Liver (tissue), 3 donors: ENCODE results near the gene CDC6.

ENCODE experiments used
- EGR1 ChIP-seq, 2 donors: IDR thresholded peaks; 2 replicates each; pipeline ENCODE4 v1.6.1; 2016 to 2018; ENCODE audit warnings: antibody characterized with exemption in 2 of 2, low read depth in 2 of 2
- FOXA1 ChIP-seq: IDR thresholded peaks from 2 replicates; pipeline ENCODE4 v1.6.1; 2016; ENCODE audit warnings: antibody characterized with exemption
- GABPA ChIP-seq, 2 donors: IDR thresholded peaks in 1 of 2; conservative IDR thresholded peaks in 1 of 2; 2 replicates each; pipeline ENCODE4 v1.6.1; 2016; ENCODE audit warnings: antibody characterized with exemption in 2 of 2, mild to moderate bottlenecking in 1 of 2, moderate library complexity in 1 of 2
- HNF4A ChIP-seq, 2 donors: conservative IDR thresholded peaks; 2 replicates each; pipeline ENCODE4 v1.6.1; 2016; ENCODE audit warnings: antibody characterized with exemption in 2 of 2, mild to moderate bottlenecking in 2 of 2
- JUND ChIP-seq, 2 donors: IDR thresholded peaks; 2 replicates each; pipeline ENCODE4 v1.6.1; 2016; ENCODE audit warnings: antibody characterized with exemption in 2 of 2
- RAD21 ChIP-seq, 2 donors: IDR thresholded peaks; 2 replicates each; pipeline ENCODE4 v1.6.1; 2016; ENCODE audit warnings: antibody characterized with exemption in 2 of 2, mild to moderate bottlenecking in 2 of 2
- REST ChIP-seq: IDR thresholded peaks from 2 replicates; pipeline ENCODE4 v1.6.1; 2016; ENCODE audit warnings: antibody characterized with exemption, mild to moderate bottlenecking
- SP1 ChIP-seq: IDR thresholded peaks from 2 replicates; pipeline ENCODE4 v1.6.1; 2018; ENCODE audit warnings: antibody characterized with exemption, mild to moderate bottlenecking
- TAF1 ChIP-seq: conservative IDR thresholded peaks from 2 replicates; pipeline ENCODE4 v1.6.1; 2016; ENCODE audit warnings: antibody characterized with exemption, mild to moderate bottlenecking
- YY1 ChIP-seq: IDR thresholded peaks from 2 replicates; pipeline ENCODE4 v1.6.1; 2016; ENCODE audit warnings: antibody characterized with exemption, mild to moderate bottlenecking
- ZBTB33 ChIP-seq: IDR thresholded peaks from 2 replicates; pipeline ENCODE4 v1.6.1; 2016; ENCODE audit warnings: antibody characterized with exemption
- TF ChIP-seq, protein P1 (sequence below): fragments of 150-350 bp; IDR thresholded peaks from 2 replicates; pipeline ENCODE4 v1.5.1; 2017; ENCODE audit warnings: improper control_type of control experiment, low read depth, low read length; ENCODE audit not compliant: missing input control
- donor health status: healthy.
- donor health status: healthy.

DNA sequence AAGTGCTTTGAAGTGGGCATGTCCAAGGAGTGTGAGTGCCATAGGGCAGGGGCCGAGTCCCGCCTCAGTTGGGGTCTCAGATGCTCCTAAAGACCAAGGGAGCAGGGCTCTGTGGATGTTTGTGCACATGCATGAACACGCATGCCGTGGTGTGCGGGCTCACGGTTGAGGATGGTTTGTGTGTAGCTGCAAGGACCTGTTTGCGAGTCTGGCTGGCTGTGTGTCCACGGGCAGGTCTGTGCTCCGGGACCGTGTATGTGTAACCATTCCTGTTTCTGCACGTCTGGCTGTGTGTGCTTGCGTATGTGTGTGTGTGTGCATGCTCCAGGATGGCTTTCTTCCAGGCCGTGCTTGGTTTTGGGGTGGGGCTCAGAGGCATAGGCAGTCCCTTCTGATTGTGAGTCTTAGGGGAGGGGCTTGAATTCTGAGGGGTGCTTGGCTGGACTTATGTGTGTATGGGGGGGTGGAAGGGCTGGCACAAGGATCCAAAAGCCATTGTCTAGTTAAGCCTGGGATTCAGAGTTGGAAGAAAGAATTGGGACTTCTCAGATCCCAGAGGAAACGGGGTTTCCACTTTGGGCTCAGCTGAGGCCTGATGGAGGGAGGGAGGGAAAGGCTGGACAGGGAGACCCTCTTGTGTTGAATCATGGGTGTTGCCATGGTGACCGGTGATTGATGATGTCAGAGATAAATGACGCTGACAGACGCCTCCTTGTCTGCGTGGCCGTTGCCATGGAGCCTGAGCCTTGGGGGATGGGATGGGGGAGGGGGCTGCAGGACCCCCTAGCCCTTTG, 62.4 kb downstream of the CDC6 start:
- TF ChIP-seq, protein P1, sequence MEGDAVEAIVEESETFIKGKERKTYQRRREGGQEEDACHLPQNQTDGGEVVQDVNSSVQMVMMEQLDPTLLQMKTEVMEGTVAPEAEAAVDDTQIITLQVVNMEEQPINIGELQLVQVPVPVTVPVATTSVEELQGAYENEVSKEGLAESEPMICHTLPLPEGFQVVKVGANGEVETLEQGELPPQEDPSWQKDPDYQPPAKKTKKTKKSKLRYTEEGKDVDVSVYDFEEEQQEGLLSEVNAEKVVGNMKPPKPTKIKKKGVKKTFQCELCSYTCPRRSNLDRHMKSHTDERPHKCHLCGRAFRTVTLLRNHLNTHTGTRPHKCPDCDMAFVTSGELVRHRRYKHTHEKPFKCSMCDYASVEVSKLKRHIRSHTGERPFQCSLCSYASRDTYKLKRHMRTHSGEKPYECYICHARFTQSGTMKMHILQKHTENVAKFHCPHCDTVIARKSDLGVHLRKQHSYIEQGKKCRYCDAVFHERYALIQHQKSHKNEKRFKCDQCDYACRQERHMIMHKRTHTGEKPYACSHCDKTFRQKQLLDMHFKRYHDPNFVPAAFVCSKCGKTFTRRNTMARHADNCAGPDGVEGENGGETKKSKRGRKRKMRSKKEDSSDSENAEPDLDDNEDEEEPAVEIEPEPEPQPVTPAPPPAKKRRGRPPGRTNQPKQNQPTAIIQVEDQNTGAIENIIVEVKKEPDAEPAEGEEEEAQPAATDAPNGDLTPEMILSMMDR = no peak
- no peak for TF ChIP-seq YY1
- no peak for TF ChIP-seq TAF1
- TF ChIP-seq SP1 = no peak
- no peak for TF ChIP-seq RAD21 (IDR thresholded peaks at IDR 0.05)
- TF ChIP-seq REST = no peak
- TF ChIP-seq EGR1 (IDR thresholded peaks at IDR 0.05; ENCODE audit: low read depth in 2 of 2) = no peak
- no peak for TF ChIP-seq GABPA (IDR thresholded peaks at IDR 0.05 in 1 of 2, conservative IDR thresholded peaks at IDR 0.05 in 1 of 2)
- TF ChIP-seq JUND (IDR thresholded peaks at IDR 0.05) = no peak
- TF ChIP-seq ZBTB33 = no peak
- no peak for TF ChIP-seq FOXA1
- no peak for TF ChIP-seq HNF4A (conservative IDR thresholded peaks at IDR 0.05)
